AG08395 (cell line): ENCODE data around the gene F7.
A peak's percentile ranks its signal among the peaks of the same experiment; 100 is the strongest.
"Not testable (repeated sequence)": the region's sequence is repeated elsewhere in the genome, so short reads cannot be mapped to it uniquely, and the experiment has no call there.

Experiments
- DNase-seq: peaks from one replicate; pipeline ENCODE4 v3.0.0; 2012; ENCODE audit warnings: mixed read lengths, low spot score

The F7 gene

GRCh38 chr13:113153810-113154748, 48.5 kb downstream of the F7 start:
- peak; percentile 88 for DNase-seq

- no peak for DNase-seq
Observed at GRCh38 chr13:113155201-113155600, 49.6 kb downstream of the F7 start.

DNA sequence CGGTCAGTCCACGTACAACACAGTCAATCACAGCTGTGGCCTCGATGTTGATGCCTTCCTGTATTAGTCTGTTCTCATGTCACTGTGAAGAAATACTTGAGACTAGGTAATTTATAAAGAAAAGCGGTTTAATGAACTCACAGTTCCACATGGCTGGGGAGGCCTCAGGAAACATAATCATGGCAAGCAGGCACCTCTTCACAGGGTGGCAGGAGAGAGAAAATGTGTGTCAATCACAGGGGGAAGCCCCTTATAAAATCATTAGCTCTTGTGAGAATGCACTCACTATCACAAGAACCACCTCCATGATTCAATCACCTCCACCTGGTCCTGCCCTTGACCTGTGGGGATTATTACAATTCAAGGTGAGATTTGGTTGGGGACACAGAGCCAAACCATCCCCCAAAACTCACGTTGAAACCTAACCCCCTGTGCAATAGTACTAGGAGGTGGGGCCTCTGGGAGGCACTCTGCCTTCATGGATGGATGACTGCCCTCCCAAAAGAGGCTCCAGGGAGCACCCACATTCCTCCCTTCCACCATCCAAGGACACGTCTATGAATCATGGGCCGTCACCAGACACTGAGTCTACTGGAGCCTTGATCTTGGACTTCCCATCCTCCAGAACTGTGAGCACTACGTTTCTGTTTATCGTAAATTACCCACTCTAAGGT, 50.5 kb downstream of the F7 start:
- no peak for DNase-seq

GRCh38 chr13:113157206-113157928, 51.8 kb downstream of the F7 start:
- DNase-seq: no peak

GRCh38 chr13:113157929-113158747, 52.5 kb downstream of the F7 start, which contains the start of gene PROZ:
PROZ (plus strand) TSS chr13:113158648; CDS start chr13:113158661, 13 bp downstream.
- no peak for DNase-seq

DNA sequence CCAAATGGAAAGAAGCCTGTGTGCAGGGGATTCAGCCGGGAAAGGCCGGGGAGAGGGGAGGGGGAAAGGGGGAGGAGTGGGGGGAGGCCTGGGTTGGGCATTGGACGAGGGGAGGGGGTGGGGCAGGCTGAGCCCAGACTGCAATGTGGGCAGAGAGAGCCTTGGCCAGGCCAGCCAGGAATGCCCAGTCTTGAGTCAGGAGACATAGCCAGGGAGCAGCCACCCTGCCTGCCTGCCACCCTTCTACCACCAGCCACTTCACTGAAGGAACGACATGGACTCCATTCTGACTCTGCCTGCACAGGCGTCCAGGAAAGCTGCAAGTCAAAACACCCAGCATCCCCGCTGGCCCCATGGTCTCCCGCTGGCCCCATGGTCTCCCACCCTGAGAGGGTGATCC, 53.4 kb downstream of the F7 start:
- DNase-seq: no peak

- DNase-seq: no peak
Observed at GRCh38 chr13:113159701-113160100, 54.1 kb downstream of the F7 start.

- no peak for DNase-seq
Observed at GRCh38 chr13:113160983-113161382, 55.4 kb downstream of the F7 start.

DNA sequence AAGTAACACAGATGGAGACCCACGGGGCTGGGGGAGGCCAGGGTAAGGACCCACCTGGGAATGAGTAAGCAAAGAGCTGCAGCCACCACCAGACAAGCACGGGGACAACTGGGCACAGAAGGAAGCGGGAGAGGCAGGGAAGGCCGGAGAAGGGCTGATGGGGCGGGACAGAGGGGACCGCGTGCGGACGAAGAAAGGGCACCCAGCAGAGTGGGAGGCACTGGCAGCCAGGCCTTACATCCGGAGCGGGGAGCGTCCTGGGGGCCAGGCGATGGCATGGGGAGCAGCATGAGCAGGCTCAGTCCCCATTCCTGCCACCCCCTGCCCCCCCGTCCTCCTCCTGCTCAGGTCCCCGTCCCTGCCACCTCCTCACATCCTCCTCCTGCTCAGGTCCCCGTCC, 55.8 kb downstream of the F7 start:
- no peak for DNase-seq

- DNase-seq: not testable (repeated sequence)
Observed at GRCh38 chr13:113161975-113162374, 56.4 kb downstream of the F7 start.

DNA sequence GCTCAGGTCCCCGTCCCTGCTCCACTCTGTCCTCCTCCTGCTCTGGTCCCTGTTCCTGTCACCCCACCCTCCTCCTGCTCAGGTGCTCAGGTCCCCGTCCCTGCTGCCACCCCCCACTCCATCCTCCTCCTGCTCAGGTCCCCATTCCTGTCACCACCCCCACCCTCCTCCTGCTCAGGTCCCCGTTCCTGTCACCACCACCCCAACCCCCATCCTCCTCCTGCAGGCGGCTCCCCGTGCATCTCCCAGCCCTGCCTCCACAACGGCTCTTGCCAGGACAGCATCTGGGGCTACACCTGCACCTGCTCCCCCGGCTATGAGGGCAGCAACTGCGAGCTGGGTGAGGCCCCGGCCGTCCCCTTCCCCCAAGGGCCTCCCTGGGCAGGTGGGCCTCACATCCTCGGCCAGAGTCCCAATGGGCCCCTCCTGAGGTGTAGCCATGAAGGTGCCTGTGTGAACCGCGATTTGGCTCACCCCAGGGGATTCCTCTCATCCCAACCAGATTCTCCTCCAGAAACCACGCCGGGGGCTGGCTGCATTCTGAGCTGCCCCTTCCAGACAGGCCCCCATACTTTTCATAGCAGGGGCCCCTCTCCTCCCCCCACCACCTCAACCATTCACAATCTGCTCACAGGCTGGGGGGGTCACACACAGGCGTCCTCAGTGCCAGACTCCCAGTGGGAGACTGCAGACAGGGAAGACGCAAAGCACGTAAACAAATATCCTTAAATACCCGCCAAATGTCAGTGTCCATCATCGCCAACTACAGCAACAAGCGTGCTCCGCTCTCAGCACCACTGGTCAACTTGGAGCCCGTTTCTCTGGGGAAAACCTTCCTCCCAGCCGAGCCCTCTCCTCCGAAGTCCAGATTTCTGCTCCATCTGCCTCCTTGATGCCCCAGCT, 57.4 kb downstream of the F7 start:
- DNase-seq: no peak

GRCh38 chr13:113164492-113164891, 58.9 kb downstream of the F7 start:
- no peak for DNase-seq

GRCh38 chr13:113166266-113166665, 60.7 kb downstream of the F7 start:
- no peak for DNase-seq

- DNase-seq: no peak
Observed at GRCh38 chr13:113166681-113167080, 61.1 kb downstream of the F7 start.

DNA sequence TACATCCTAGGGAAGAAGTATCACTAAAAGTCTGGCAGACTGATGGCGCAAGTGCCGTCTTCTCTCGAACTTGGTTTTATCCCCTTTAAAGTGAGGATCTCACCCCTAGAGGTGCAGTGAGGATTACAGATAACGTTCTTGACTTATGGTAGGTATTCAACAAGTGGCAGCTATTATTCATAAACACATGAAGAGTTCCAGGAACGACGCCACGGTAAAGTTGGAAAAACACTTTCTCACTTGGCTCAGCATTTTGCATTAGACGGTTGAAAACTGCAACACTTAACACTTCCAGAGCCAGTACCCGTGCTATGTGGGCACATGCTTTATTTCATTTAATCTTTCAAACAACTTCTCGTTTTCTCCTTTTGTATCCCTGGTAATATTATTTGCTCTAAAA, 61.6 kb downstream of the F7 start:
- no peak for DNase-seq

DNA sequence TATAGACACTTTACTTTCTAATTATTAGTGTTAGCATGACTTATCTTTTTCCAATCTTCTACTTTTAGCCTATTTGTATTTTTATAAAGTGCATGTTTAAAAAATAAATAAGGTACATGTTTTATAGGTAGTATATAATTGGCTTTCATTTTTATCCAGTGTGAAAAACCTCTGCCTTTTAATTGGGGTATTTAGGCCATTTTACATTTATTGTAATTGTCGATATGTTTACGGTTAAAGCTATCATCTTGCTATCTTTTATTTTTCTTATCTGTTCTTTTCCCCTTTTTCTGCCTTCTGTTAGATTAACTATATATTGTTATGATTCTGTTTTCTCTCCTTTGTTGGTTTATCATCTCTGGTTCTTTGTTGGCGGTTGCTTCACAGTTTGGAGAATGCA, 62.0 kb downstream of the F7 start:
- DNase-seq: no peak

GRCh38 chr13:113168211-113168610, 62.6 kb downstream of the F7 start:
- DNase-seq: no peak

DNA sequence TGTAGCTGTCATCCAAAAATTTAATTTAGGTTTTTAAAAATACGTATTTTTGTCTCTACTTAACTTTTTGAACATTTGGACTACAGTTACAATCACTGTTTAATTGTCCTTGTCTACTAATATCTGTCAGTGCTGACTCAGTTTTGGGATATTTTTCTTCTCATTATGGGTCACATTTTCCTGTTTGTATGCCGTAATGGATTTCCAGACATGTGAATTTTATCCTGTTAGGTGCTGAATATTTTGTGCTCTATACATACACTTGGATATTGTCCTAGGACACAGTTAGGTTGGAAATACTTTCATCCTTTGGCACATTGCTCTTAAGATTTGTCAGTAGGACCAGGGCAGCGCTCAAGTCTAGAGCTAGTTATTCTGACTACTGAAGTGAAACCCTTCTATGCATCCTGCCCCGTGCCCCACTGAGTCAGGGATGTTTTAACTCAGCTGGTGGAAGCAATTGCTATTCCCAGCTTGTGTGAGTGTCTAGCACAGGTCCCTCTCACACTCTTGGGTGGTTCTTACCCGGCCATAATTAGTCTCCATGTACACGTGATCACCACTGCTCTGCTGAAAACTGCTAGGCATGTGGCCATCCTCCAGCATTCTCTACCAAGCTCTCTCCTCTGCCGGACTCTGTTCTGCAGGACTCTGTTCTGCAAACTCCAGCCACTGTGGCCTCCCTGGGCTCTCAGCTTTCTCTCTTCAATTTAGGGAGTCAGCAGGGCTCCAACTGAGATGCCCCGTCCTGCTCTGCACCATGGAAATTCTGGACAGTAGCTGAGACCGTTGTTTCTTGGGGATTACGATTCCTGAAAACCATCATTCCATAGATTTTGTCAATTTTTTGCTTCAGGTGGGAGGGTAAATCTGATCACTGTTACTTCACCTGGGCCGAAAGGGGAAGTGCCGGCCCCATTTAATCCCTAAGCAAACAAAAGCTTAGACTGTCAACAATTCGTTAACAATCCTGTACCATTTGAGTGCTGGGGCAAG, 64.0 kb downstream of the F7 start:
- no peak for DNase-seq
